RCC 7860 (cell line): ENCODE data around the gene RETN.

Experiments used
- DNase-seq: peaks from one replicate; pipeline ENCODE4 v3.0.0-alpha.2; 2015; ENCODE audit warnings: low spot score
- FAIRE-seq: peaks from 2 replicates; lab custom pipeline; 2012; peaks lifted over from hg19 to GRCh38; lab: Jason Lieb, UNC

The RETN gene

GRCh38 chr19:7657131-7657751 lies 11.6 kb upstream of the RETN start:
- FAIRE-seq (no peak), DNase-seq (no peak)

GRCh38 chr19:7658219-7658686 lies 10.6 kb upstream of the RETN start:
- DNase-seq (no peak), FAIRE-seq (no peak)

- no peak for FAIRE-seq
- DNase-seq, result no peak
These were observed 6.9 kb upstream of the RETN start for GRCh38 chr19:7661744-7662538.

- FAIRE-seq (no peak), DNase-seq (no peak)
These were observed 6.2 kb upstream of the RETN start for GRCh38 chr19:7662657-7663056.

- DNase-seq (no peak), FAIRE-seq (no peak)
These were observed 5.1 kb upstream of the RETN start for GRCh38 chr19:7663706-7664105.

- no peak for DNase-seq
- FAIRE-seq, result no peak
These were observed 3.8 kb upstream of the RETN start for GRCh38 chr19:7665076-7665475.

- DNase-seq (no peak), FAIRE-seq (no peak)
These were observed 792 bp downstream of the RETN start for GRCh38 chr19:7669641-7670040.

- FAIRE-seq (no peak), DNase-seq (no peak)
These were observed 1.4 kb downstream of the RETN start for GRCh38 chr19:7670150-7670783.

- FAIRE-seq (no peak), DNase-seq (no peak)
These were observed 1.9 kb downstream of the RETN start for GRCh38 chr19:7670790-7671189.

- no peak for FAIRE-seq
- no peak for DNase-seq
These were observed 3.7 kb downstream of the RETN start for GRCh38 chr19:7672522-7672921.

- DNase-seq, result peak; percentile 5
These were observed 5.5 kb downstream of the RETN start for GRCh38 chr19:7674010-7675005.

GRCh38 chr19:7676376-7676775 lies 7.5 kb downstream of the RETN start:
- DNase-seq, result no peak
- no peak for FAIRE-seq

More at GRCh38 chr19:7674010-7675005, 5.5 kb downstream of the RETN start:
- no peak for FAIRE-seq

- DNase-seq, result no peak
- no peak for FAIRE-seq
These were observed 8.0 kb downstream of the RETN start, which contains the start of gene MCEMP1 for GRCh38 chr19:7676854-7677253. Gene MCEMP1, plus strand, starts transcription at chr19:7677090. Its CDS starts 31 bp downstream, at chr19:7677121.

- FAIRE-seq (no peak), DNase-seq (no peak)
These were observed 8.9 kb downstream of the RETN start for GRCh38 chr19:7677669-7678311.

GRCh38 chr19:7678971-7679751 lies 10.3 kb downstream of the RETN start:
- DNase-seq, result no peak
- FAIRE-seq, result no peak

GRCh38 chr19:7679771-7680605 lies 11.1 kb downstream of the RETN start:
- DNase-seq, result no peak
- no peak for FAIRE-seq

- peak; percentile 48 for DNase-seq
- no peak for FAIRE-seq
These were observed 11.9 kb downstream of the RETN start, which contains the start of gene TRAPPC5 for GRCh38 chr19:7680606-7681339. Gene TRAPPC5, plus strand, starts transcription at chr19:7680833. Its CDS starts 1,421 bp downstream, at chr19:7682254.
